WTC11 (cell line): ENCODE results near the gene EIF4G3. TPM values are rescaled to one million over a fixed set of nuclear protein-coding genes. Genes with fewer than 3 reads are reported as not detected.

Source experiments
- ATAC-seq: fragments of 200-7000 bp; cut with Tn5 transposase; 2 replicates; pipeline ENCODE4 v1.10.0; 2021; ENCODE audit warnings: mild to moderate bottlenecking, moderate library complexity
- CTCF ChIA-PET: fragments of 300-600 bp; sonication (Branson Sonifier 250); formaldehyde crosslinking; loops from one replicate; lab custom pipeline; 2021; ENCODE audit warnings: antibody characterized with exemption; lab: Charles Lee
- POLR2A ChIA-PET: fragments of 350-600 bp; sonication (Branson Sonifier 250); formaldehyde crosslinking; loops from one replicate; lab custom pipeline; 2021; ENCODE audit warnings: antibody characterized with exemption; lab: Charles Lee
- DNase-seq: peaks from one replicate; pipeline ENCODE4 v3.0.0; 2021; ENCODE audit warnings: low spot score
- H3K27ac Mint-ChIP-seq: 2 replicates; pipeline ENCODE4 v1.8.0; 2021; ENCODE audit warnings: mixed read lengths
- H3K27me3 Mint-ChIP-seq: 2 replicates; pipeline ENCODE4 v1.8.0; 2021; ENCODE audit warnings: low read depth, mild to moderate bottlenecking, moderate library complexity, mixed read lengths
- H3K36me3 Mint-ChIP-seq: 2 replicates; pipeline ENCODE4 v1.8.0; 2021; ENCODE audit warnings: mixed read lengths
- H3K4me1 Mint-ChIP-seq: 2 replicates; pipeline ENCODE4 v1.8.0; 2022; ENCODE audit warnings: mixed read lengths
- H3K4me3 Mint-ChIP-seq: 2 replicates; pipeline ENCODE4 v1.8.0; 2021; ENCODE audit warnings: mild to moderate bottlenecking, moderate library complexity, mixed read lengths
- H3K9me3 Mint-ChIP-seq: 2 replicates; pipeline ENCODE4 v1.8.0; 2021; ENCODE audit warnings: mixed read lengths
- CREB1 ChIP-seq: sonication (generic); formaldehyde crosslinking; IDR thresholded peaks from 2 replicates; pipeline ENCODE4 v1.8.0; 2023; ENCODE audit warnings: mild to moderate bottlenecking, missing genetic modification reagents
- FOXJ3 ChIP-seq: sonication (generic); formaldehyde crosslinking; IDR thresholded peaks from 2 replicates; pipeline ENCODE4 v1.9.0; 2021; ENCODE audit warnings: missing genetic modification reagents, mild to moderate bottlenecking, borderline replicate concordance
- GABPB1 ChIP-seq: sonication (generic); formaldehyde crosslinking; IDR thresholded peaks from 2 replicates; pipeline ENCODE4 v1.8.1; 2023; ENCODE audit warnings: mild to moderate bottlenecking, missing genetic modification reagents
- NFATC4 ChIP-seq: fragments of 250-450 bp; sonication (Bioruptor Pico); IDR thresholded peaks from 2 replicates; pipeline ENCODE4 v1.9.0; 2021; ENCODE audit warnings: mild to moderate bottlenecking
- NFE2L1 ChIP-seq: sonication (generic); formaldehyde crosslinking; IDR thresholded peaks from 2 replicates; pipeline ENCODE4 v1.8.1; 2023; ENCODE audit warnings: missing genetic modification reagents
- NFYB ChIP-seq: sonication (generic); formaldehyde crosslinking; conservative IDR thresholded peaks from 2 replicates; pipeline ENCODE4 v1.8.0; 2022; ENCODE audit warnings: low read depth, missing genetic modification reagents
- PRDM15 ChIP-seq: sonication (generic); formaldehyde crosslinking; IDR thresholded peaks from 2 replicates; pipeline ENCODE4 v1.8.0; 2022; ENCODE audit warnings: missing genetic modification reagents
- RELA ChIP-seq: sonication (generic); formaldehyde crosslinking; IDR thresholded peaks from 2 replicates; pipeline ENCODE4 v1.8.1; 2022; ENCODE audit warnings: missing genetic modification reagents, mild to moderate bottlenecking, borderline replicate concordance
- SMAD3 ChIP-seq: sonication (generic); formaldehyde crosslinking; IDR thresholded peaks from 2 replicates; pipeline ENCODE4 v1.8.0; 2022; ENCODE audit warnings: missing genetic modification reagents, mild to moderate bottlenecking, borderline replicate concordance
- TEAD1 ChIP-seq: sonication (generic); formaldehyde crosslinking; IDR thresholded peaks from 2 replicates; pipeline ENCODE4 v1.8.0; 2022; ENCODE audit warnings: mild to moderate bottlenecking, missing genetic modification reagents
- TEAD4 ChIP-seq: sonication (generic); formaldehyde crosslinking; IDR thresholded peaks from 2 replicates; pipeline ENCODE4 v1.8.0; 2022; ENCODE audit warnings: mild to moderate bottlenecking, missing genetic modification reagents
- TP53 ChIP-seq: sonication (generic); formaldehyde crosslinking; IDR thresholded peaks from 2 replicates; pipeline ENCODE4 v1.8.1; 2023; ENCODE audit warnings: mild to moderate bottlenecking, missing genetic modification reagents
- ZBTB21 ChIP-seq: sonication (generic); formaldehyde crosslinking; IDR thresholded peaks from 2 replicates; pipeline ENCODE4 v1.8.1; 2023; ENCODE audit warnings: mild to moderate bottlenecking, missing genetic modification reagents, borderline replicate concordance
- ZNF138 ChIP-seq: sonication (generic); formaldehyde crosslinking; conservative IDR thresholded peaks from 2 replicates; pipeline ENCODE4 v1.8.1; 2022; ENCODE audit warnings: mild to moderate bottlenecking, moderate library complexity, missing genetic modification reagents
- ZNF232 ChIP-seq: sonication (generic); formaldehyde crosslinking; IDR thresholded peaks from 2 replicates; pipeline ENCODE4 v1.8.0; 2022; ENCODE audit warnings: mild to moderate bottlenecking, missing genetic modification reagents
- ZNF425 ChIP-seq: fragments of 250-450 bp; sonication (Bioruptor Pico); conservative IDR thresholded peaks from 2 replicates; pipeline ENCODE4 v1.9.0; 2021; ENCODE audit warnings: mild to moderate bottlenecking
- total RNA-seq: library from RNA; stranded (reverse); gene quantifications from 3 replicates; pipeline ENCODE4 v1.2.3, GENCODE V29; 2021
- TF ChIP-seq, protein P1 (sequence below): sonication (generic); formaldehyde crosslinking; IDR thresholded peaks from 2 replicates; pipeline ENCODE4 v1.8.1; 2022; ENCODE audit warnings: mild to moderate bottlenecking, moderate library complexity, missing genetic modification reagents
- TF ChIP-seq, protein P2 (sequence below): sonication (generic); formaldehyde crosslinking; IDR thresholded peaks from 2 replicates; pipeline ENCODE4 v1.8.1; 2022; ENCODE audit warnings: mild to moderate bottlenecking, missing genetic modification reagents, moderate library complexity, borderline replicate concordance
- TF ChIP-seq, protein P3 (sequence below): sonication (generic); formaldehyde crosslinking; IDR thresholded peaks from 2 replicates; pipeline ENCODE4 v1.8.0; 2022; ENCODE audit warnings: mild to moderate bottlenecking, missing genetic modification reagents
- TF ChIP-seq, protein P4 (sequence below): sonication (generic); formaldehyde crosslinking; IDR thresholded peaks from 2 replicates; pipeline ENCODE4 v1.8.1; 2022; ENCODE audit warnings: low read depth, missing genetic modification reagents, borderline replicate concordance

EIF4G3 gene
- total RNA-seq, 1 experiment from 2014 or later = 77.7 TPM

DNA sequence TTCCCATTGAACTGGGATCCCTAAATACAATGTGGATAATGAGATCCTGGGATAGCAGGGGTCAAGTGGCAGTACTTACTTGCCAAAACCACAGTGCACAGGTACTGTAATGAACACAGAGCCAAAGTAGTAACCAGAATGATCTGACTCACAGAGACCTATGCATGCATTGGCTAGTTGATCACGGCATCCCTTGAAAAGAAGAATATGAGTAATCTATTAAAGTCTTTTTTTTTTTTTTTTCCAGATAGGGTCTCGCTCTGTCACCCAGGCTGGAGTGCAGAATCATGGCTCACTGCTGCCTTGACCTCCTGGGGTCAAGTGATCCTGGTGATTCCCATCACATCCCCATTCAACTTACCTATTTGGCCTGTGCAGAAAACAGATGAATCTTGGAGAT, 29.4 kb upstream of the EIF4G3 start:
- Mint-ChIP-seq H3K4me1 (no peaks in the 10 kb centered on the region), H3K27ac (no peak overlapping the region)
- no peak for ATAC-seq

DNA sequence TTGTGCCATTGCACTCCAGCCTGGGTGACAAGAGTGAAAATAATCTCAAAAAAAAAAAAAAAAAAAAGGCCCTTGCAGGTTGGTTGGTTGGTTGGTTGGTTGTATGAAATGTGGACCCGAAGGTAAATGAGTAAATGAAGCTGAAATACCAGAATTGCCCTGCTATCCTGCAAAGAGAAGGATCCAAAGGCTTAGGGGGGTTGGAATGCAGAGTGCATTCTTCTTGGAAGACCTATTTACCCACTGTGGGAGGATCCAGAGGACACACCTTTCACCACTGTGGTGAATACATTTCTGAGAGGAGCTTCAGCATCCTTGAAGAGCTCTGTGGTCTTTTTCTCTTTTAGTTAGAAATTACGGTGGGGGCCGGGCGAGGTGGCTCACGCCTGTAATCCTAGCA, 28.7 kb upstream of the EIF4G3 start:
- Mint-ChIP-seq H3K27me3 (0 out of 2 replicates have a peak, but pooled peaks cover 2% of the 10 kb centered on the region), H3K27ac (no peak overlapping the region), H3K4me3 (no peak overlapping the region), H3K36me3 (no peaks in the 10 kb centered on the region), H3K4me1 (no peaks in the 10 kb centered on the region), H3K9me3 (no peaks in the 10 kb centered on the region)
- CTCF ChIA-PET = interaction anchor here (0.9 to 1.4 kb wide), 3 partner anchors 10 to 163 kb away, joined by 3 to 14 read pairs (median 6); no protein-coding TSS in a partner anchor
- POLR2A ChIA-PET = no interaction called here
- DNase-seq = no peak
- no peak for ATAC-seq
- TF ChIP-seq GABPB1 (CRISPR knock-in tag) = no peak
- no peak for TF ChIP-seq NFE2L1
- TF ChIP-seq NFYB (CRISPR knock-in tag) = no peak
- TF ChIP-seq, protein P1, sequence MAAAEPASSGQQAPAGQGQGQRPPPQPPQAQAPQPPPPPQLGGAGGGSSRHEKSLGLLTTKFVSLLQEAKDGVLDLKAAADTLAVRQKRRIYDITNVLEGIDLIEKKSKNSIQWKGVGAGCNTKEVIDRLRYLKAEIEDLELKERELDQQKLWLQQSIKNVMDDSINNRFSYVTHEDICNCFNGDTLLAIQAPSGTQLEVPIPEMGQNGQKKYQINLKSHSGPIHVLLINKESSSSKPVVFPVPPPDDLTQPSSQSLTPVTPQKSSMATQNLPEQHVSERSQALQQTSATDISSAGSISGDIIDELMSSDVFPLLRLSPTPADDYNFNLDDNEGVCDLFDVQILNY (CRISPR knock-in tag) = no peak
- no peak for TF ChIP-seq NFATC4 (CRISPR knock-in tag)
- no peak for TF ChIP-seq TEAD1
- no peak for TF ChIP-seq RELA (CRISPR knock-in tag)
- no peak for TF ChIP-seq SMAD3
- TF ChIP-seq FOXJ3 (CRISPR knock-in tag) = no peak
- TF ChIP-seq, protein P2, sequence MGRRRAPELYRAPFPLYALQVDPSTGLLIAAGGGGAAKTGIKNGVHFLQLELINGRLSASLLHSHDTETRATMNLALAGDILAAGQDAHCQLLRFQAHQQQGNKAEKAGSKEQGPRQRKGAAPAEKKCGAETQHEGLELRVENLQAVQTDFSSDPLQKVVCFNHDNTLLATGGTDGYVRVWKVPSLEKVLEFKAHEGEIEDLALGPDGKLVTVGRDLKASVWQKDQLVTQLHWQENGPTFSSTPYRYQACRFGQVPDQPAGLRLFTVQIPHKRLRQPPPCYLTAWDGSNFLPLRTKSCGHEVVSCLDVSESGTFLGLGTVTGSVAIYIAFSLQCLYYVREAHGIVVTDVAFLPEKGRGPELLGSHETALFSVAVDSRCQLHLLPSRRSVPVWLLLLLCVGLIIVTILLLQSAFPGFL (CRISPR knock-in tag) = no peak
- TF ChIP-seq, protein P3, sequence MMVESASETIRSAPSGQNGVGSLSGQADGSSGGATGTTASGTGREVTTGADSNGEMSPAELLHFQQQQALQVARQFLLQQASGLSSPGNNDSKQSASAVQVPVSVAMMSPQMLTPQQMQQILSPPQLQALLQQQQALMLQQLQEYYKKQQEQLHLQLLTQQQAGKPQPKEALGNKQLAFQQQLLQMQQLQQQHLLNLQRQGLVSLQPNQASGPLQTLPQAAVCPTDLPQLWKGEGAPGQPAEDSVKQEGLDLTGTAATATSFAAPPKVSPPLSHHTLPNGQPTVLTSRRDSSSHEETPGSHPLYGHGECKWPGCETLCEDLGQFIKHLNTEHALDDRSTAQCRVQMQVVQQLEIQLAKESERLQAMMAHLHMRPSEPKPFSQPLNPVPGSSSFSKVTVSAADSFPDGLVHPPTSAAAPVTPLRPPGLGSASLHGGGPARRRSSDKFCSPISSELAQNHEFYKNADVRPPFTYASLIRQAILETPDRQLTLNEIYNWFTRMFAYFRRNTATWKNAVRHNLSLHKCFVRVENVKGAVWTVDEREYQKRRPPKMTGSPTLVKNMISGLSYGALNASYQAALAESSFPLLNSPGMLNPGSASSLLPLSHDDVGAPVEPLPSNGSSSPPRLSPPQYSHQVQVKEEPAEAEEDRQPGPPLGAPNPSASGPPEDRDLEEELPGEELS = no peak
- TF ChIP-seq ZNF425 (CRISPR knock-in tag) = no peak
- no peak for TF ChIP-seq ZNF138
- no peak for TF ChIP-seq CREB1 (CRISPR knock-in tag)

More for the DNA sequence above, 29.4 kb upstream of the EIF4G3 start:
- no peaks in the 10 kb centered on the region for H3K9me3 Mint-ChIP-seq
- no peak for DNase-seq
- no peak overlapping the region for H3K4me3 Mint-ChIP-seq
- CTCF ChIA-PET = interaction anchor here (0.9 to 1.4 kb wide), 3 partner anchors 11 to 162 kb away, joined by 3 to 14 read pairs (median 6); no protein-coding TSS in a partner anchor
- no peaks in the 10 kb centered on the region for H3K36me3 Mint-ChIP-seq
- no peak for TF ChIP-seq TEAD4
- TF ChIP-seq ZBTB21 = no peak
- TF ChIP-seq TP53 (CRISPR knock-in tag) = no peak
- TF ChIP-seq ZNF232 = no peak
- TF ChIP-seq PRDM15 (CRISPR knock-in tag) = no peak
- TF ChIP-seq, protein P4, sequence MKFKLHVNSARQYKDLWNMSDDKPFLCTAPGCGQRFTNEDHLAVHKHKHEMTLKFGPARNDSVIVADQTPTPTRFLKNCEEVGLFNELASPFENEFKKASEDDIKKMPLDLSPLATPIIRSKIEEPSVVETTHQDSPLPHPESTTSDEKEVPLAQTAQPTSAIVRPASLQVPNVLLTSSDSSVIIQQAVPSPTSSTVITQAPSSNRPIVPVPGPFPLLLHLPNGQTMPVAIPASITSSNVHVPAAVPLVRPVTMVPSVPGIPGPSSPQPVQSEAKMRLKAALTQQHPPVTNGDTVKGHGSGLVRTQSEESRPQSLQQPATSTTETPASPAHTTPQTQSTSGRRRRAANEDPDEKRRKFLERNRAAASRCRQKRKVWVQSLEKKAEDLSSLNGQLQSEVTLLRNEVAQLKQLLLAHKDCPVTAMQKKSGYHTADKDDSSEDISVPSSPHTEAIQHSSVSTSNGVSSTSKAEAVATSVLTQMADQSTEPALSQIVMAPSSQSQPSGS (CRISPR knock-in tag) = no peak
- no peaks in the 10 kb centered on the region for H3K27me3 Mint-ChIP-seq
- POLR2A ChIA-PET = no interaction called here
